ENCODE measurements around the gene MORN5. TPM values are rescaled to one million over a fixed set of nuclear protein-coding genes. Genes with fewer than 3 reads are reported as not detected.

Gene MORN5
- total and polyA plus RNA-seq, 8 donors, result 1.2 to 7.2 (median 4.2) TPM; not detected in 1

DNA sequence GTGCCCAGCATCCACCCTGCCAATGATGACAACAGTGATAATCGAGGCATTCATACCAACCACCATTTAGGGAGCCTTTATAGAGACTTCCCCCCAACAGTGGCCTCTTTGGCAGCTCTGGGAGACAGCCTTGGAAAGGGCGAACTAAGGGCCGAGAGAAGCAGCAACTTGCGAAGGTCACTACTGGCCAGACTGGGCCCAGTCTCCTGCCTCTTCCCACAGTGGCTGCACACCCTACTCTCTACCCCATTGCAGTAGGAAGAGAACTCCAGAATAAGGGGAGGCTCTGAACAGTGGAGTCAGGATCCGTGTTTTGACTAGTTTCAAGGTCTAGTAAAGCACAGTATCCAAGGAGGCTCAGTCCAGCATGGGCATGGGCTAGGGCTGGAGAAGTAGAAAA, 63.7 kb downstream of the MORN5 start:
- no peaks in the 10 kb centered on the region for H3K36me3 ChIP-seq
- no peak for DNase-seq
- intact Hi-C loops (cut with DNase I), result no loop called here
- peaks cover 22 to 43% of the 10 kb centered on the region in 2 donors for H3K4me1 ChIP-seq
- no peak overlapping the region for H3K27ac ChIP-seq
- TF ChIP-seq, protein P1, sequence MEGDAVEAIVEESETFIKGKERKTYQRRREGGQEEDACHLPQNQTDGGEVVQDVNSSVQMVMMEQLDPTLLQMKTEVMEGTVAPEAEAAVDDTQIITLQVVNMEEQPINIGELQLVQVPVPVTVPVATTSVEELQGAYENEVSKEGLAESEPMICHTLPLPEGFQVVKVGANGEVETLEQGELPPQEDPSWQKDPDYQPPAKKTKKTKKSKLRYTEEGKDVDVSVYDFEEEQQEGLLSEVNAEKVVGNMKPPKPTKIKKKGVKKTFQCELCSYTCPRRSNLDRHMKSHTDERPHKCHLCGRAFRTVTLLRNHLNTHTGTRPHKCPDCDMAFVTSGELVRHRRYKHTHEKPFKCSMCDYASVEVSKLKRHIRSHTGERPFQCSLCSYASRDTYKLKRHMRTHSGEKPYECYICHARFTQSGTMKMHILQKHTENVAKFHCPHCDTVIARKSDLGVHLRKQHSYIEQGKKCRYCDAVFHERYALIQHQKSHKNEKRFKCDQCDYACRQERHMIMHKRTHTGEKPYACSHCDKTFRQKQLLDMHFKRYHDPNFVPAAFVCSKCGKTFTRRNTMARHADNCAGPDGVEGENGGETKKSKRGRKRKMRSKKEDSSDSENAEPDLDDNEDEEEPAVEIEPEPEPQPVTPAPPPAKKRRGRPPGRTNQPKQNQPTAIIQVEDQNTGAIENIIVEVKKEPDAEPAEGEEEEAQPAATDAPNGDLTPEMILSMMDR (IDR thresholded peaks at IDR 0.05), result no peak
- ATAC-seq, result no peak
- peaks cover 84 to 100% of the 10 kb centered on the region in 2 donors for H3K27me3 ChIP-seq
- no peak overlapping the region for H3K4me3 ChIP-seq
- H3K9me3 ChIP-seq, result no peaks in the 10 kb centered on the region

DNA sequence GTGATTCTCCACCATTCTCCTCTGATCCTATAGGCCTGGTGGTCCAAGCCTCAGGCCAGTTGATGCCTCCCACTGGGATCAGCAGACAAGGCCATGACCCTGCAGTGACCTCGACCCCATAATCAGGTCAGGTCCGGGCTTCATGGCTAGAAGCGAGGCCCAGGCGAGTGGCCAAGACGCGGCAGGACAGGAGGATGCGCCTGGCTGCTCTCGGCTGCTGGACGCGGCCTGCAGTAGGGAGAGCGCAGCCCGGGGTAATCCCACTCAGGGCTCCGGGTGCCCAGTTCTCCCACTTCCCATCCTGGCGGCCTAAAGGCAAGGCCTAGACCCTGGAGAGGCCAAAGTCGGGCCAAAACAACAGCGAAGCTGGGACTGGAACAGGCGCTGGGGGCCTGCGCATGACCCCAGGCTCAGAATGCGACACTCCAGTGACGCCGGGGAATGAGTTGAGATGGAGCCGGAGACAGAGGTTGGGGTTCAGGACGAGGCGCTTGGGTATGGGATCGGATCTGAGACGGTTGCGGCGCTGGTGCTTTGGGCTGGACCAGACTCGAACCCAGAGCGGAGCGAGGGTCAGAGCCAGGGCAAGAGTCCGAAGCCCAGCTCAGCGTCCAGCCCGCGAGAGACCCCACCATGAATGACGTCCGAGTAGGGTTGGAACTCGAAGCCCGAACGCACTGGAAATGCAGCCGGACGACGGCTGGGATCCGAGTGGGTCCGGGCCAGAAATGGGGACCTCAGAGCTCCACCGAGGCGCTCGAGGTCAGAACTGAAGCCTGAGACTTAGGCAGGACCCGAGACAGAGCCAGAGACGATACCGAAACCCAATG, 65.8 kb downstream of the MORN5 start:
- H3K27me3 ChIP-seq, result peaks cover 78 to 100% of the 10 kb centered on the region in 2 donors
- no peaks in the 10 kb centered on the region for H3K9me3 ChIP-seq
- no peak for ATAC-seq
- no peak overlapping the region for H3K27ac ChIP-seq
- H3K36me3 ChIP-seq, result no peaks in the 10 kb centered on the region
- intact Hi-C loops (cut with DNase I), result no loop called here
- peaks cover 5 to 32% of the 10 kb centered on the region in 2 donors for H3K4me1 ChIP-seq
- TF ChIP-seq, protein P1 (IDR thresholded peaks at IDR 0.05), result no peak
- no peak overlapping the region for H3K4me3 ChIP-seq
- DNase-seq, result no peak

DNA sequence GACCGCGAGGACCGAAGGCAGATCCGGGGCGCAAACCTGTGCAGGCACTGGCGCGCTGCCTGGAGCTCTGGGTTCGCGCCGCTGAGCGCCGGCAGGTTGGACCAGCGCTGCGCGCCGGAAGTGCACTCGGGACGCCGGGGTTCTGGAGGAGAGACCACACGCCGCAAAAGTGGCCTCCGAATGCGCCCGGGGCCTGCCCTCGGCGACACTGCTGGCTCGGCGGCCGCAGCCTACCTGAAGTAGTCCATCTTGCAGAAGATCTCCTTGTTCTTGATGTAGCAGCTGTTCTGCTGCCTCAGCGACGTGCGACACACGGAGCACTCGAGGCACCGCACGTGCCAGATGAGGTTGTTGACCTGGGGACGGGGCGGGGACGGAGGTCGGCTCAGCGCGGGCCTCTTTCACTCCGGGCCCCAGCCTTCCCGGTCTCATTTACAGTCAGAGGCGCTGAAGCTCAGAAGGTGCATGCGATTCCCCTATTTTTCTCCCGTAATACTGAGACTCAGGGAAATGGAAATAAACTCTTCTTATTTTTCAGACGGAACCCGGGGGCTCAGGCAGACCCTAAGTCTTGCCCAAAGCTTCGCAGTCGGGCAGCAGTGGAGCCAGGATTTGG, 66.5 kb downstream of the MORN5 start:
- Histone ChIP-seq H3K27me3 (peaks cover 70 to 100% of the 10 kb centered on the region in 2 donors), H3K4me1 (peaks cover 5 to 30% of the 10 kb centered on the region in 2 donors), H3K27ac (no peak overlapping the region), H3K4me3 (no peak overlapping the region), H3K36me3 (no peaks in the 10 kb centered on the region), H3K9me3 (no peaks in the 10 kb centered on the region)
- TF ChIP-seq, protein P1 (IDR thresholded peaks at IDR 0.05), result no peak
- ATAC-seq, result no peak
- DNase-seq, result no peak
- intact Hi-C loops (cut with DNase I), result no loop called here

DNA sequence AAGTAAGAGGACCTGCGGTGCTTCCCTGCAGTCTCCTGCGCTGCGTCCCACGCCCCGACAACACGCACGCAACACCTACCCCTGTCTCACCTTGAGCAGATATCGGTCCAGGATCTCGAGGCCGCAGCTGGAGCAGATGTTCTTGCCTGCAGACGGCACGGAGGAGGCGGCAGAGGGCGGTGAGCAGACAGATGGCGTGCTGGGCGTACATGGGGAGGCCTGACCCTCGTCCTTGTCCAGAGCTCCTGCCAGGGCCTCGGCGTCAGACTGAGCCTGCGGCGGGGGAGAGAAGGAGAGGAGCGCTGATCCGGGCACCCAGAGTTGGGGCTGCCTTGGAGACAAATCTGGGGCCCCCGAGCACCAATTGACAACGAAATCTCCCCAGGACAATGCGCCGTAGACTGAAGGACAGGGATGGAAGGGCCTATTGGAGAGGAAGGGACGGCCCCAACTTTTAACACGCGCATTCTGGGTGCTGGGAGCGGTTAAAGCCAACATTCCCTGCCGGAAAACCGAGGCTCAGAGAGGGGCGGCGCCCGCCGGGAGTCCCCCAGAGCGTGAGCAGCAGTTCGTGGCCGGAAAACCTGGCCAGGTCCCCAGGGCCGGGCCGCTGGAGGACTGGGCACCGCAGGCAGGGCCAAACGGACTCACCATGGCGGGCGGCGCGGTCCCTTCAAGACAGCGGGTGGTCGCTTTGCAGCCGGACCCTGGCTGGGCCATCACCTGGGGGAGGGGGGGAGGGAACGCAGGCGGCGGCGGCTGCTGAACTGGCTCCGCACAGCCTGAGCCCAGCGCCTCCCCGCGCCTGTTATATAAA, 67.3 kb downstream of the MORN5 start:
- no peak overlapping the region for H3K27ac ChIP-seq
- TF ChIP-seq, protein P1 (IDR thresholded peaks at IDR 0.05), result no peak
- peak overlapping the region in 1 of 2 donors; percentile 36 for H3K4me3 ChIP-seq
- no peak for DNase-seq
- H3K9me3 ChIP-seq, result no peaks in the 10 kb centered on the region
- intact Hi-C loops (cut with DNase I), result no loop called here
- ATAC-seq, result no peak
- H3K4me1 ChIP-seq, result peaks cover 5 to 30% of the 10 kb centered on the region in 2 donors
- H3K27me3 ChIP-seq, result peaks cover 63 to 96% of the 10 kb centered on the region in 2 donors
- no peaks in the 10 kb centered on the region for H3K36me3 ChIP-seq

DNA sequence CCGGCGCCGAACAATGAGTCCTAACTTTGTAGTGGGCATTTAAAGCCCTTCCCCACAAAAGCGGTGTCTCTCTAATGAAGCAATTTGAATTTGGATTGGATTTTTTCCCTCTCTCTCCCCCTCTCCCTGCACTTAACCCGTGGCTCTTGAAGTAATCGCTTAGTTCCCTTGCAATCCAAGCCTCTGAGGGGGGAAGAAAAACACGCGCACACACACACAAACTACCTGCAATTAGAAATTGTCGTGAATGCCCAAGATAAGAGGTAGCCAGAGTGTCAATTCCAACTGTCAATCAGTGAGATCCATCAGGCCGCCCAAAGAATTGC, 67.8 kb downstream of the MORN5 start:
- intact Hi-C loops (cut with DNase I), result no loop called here

More for the DNA sequence above, 67.8 kb downstream of the MORN5 start:
- TF ChIP-seq, protein P1 (IDR thresholded peaks at IDR 0.05), result no peak
- ATAC-seq, result no peak
- Histone ChIP-seq H3K4me3 (peak overlapping the region in 1 of 2 donors; percentile 36), H3K36me3 (no peaks in the 10 kb centered on the region), H3K4me1 (peaks cover 5 to 30% of the 10 kb centered on the region in 2 donors), H3K9me3 (no peaks in the 10 kb centered on the region), H3K27me3 (peaks cover 57 to 90% of the 10 kb centered on the region in 2 donors), H3K27ac (no peak overlapping the region)
- DNase-seq, result no peak
